Gastrocnemius medialis (tissue), 4 donors: ENCODE measurements around the gene AGR3.

Experiments used
- CTCF ChIP-seq, 5 experiments: fragments of 450-650 bp in 3 of 5; fragments of 200-600 bp in 2 of 5; sonication (generic) in 2 of 5; IDR thresholded peaks in 4 of 5; conservative IDR thresholded peaks in 1 of 5; 1 replicate in 4 of 5; 2 replicates in 1 of 5; pipeline ENCODE4 v1.5.1; 2016 to 2019; ENCODE audit warnings: antibody characterized with exemption in 5 of 5, mild to moderate bottlenecking in 3 of 5, moderate library complexity in 3 of 5
- POLR2A ChIP-seq, 2 donors: fragments of 450-650 bp; IDR thresholded peaks; one replicate each; pipeline ENCODE4 v1.6.1; 2017; ENCODE audit warnings: antibody characterized with exemption in 2 of 2, mild to moderate bottlenecking in 2 of 2, moderate library complexity in 2 of 2

- TF ChIP-seq CTCF (IDR thresholded peaks at IDR 0.05 in 4 of 5, conservative IDR thresholded peaks at IDR 0.05 in 1 of 5) (no peak), POLR2A (IDR thresholded peaks at IDR 0.05) (no peak)
Measured at GRCh38 chr7:16850614-16851466, 30.9 kb downstream of the AGR3 start.
